GM21526 (cell line): ENCODE measurements around the gene TULP3.

ENCODE experiments used
- ATAC-seq: cut with Tn5 transposase; IDR thresholded peaks from one replicate; pipeline ENCODE4 v1.9.1; 2021; ENCODE audit warnings: moderate library complexity; ENCODE audit not compliant: unreplicated experiment, low FRiP score

TULP3 gene

DNA sequence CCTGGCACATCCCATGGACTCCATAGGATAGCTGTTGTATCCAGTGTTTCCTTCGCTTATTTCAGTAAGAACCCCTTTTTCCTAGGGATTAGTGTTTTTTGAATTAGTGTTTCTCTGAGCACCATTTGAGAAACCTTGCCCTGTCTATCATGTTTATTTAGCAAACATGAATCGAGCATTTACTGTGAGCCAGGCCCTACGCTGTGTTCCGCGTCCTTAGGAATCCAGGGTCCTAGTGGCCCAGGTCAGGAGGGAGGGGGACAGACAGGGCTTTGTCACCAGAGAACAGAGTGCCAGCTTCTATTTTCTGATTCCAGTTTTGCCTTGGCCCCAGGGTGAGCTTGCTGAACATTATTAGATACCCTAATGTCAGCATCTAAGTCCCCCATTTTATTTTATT lies 71.0 kb downstream of the TULP3 start:
- ATAC-seq, result no peak

- ATAC-seq, result no peak
Observed at GRCh38 chr12:2963154-2963759, 72.6 kb downstream of the TULP3 start.

- no peak for ATAC-seq
Observed at GRCh38 chr12:2963760-2964292, 73.1 kb downstream of the TULP3 start.

GRCh38 chr12:2967651-2968050 lies 77.0 kb downstream of the TULP3 start:
- no peak for ATAC-seq

- no peak for ATAC-seq
Observed at GRCh38 chr12:2970744-2971143, 80.1 kb downstream of the TULP3 start.

GRCh38 chr12:2973566-2973965 lies 82.9 kb downstream of the TULP3 start:
- no peak for ATAC-seq

- no peak for ATAC-seq
Observed at GRCh38 chr12:2974560-2974971, 83.9 kb downstream of the TULP3 start.

DNA sequence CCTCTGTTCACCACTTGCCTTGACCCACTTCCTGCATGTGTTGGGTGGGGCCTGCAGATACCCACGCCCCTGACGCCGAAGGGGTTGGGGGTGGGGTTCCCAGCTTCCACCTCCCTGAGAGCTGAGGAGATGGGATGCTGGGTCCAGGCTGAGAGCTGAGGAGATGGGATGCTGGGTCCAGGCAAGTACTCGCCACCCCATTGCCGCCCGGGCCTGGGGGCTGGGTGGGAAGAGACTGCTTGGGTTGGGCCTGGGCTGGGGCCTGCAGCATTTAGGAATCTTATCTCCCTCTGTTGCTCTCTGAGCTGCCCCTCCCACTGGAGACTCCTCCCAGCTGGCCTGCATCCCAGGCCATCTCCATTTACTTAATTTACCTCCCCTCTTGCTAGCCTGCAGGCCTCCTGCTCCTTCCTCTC lies 85.9 kb downstream of the TULP3 start:
- no peak for ATAC-seq

DNA sequence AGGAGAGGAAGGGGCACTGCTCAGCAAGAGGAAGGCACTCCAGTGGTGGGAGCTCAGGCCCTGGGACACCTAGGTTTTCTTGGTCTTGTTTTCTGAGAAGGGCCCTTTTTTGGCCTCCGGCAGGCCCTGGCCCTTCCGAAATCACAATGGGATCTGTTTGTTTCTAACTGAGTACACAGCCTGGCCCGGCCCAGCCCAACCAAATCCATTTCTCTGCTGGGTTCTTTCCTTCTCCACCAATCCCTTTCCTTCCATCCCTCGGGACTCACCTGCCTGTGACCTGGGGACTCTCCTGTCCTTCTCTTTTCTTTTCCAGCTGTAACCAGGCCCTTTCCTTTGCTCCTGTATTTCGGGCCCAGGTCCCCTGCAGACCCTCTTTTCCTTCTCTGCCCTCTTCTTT lies 87.1 kb downstream of the TULP3 start:
- ATAC-seq, result no peak

- no peak for ATAC-seq
Observed at GRCh38 chr12:2979806-2980205, 89.1 kb downstream of the TULP3 start.

GRCh38 chr12:2980630-2981029 lies 89.9 kb downstream of the TULP3 start:
- ATAC-seq, result no peak

- ATAC-seq, result no peak
Observed at GRCh38 chr12:2982361-2982760, 91.7 kb downstream of the TULP3 start.

- ATAC-seq, result no peak
Observed at GRCh38 chr12:2984249-2984648, 93.6 kb downstream of the TULP3 start.

GRCh38 chr12:2984698-2985097 lies 94.0 kb downstream of the TULP3 start:
- ATAC-seq, result no peak

DNA sequence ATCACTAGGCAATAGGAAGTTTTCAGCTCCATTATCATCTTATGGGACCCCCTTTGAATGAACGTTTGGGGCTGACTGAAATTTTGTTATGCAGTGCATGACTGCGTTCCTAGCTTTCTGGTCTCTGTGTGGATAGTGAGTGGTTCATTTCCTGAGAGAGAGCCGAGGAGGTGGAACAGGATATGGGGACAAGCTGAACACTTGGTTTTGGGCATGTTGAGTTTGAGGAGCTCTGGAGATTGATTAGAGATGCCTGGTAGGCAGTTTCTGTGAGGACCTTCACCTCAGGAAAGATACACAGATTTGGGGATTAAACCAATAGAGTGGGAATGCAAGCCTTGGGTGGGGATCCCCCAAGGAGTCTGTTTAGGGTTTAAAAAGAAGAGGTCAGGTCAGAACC lies 96.2 kb downstream of the TULP3 start:
- ATAC-seq, result no peak

GRCh38 chr12:2988494-2988893 lies 97.8 kb downstream of the TULP3 start:
- no peak for ATAC-seq
